OCI-LY1 (cell line): ENCODE measurements around the gene TAGLN3.

Source experiments
- H2AFZ ChIP-seq: fragments of 200-600 bp; sonication (generic), shearing (Covaris generic); 2 replicates; pipeline ENCODE4 v1.6.0; 2014; ENCODE audit warnings: antibody characterized with exemption, mild to moderate bottlenecking, low read length
- H3F3A ChIP-seq: fragments of 200-600 bp; sonication (generic), shearing (Covaris generic); 2 replicates; pipeline ENCODE4 v1.6.0; 2014; ENCODE audit warnings: mild to moderate bottlenecking, antibody characterized with exemption, low read length, moderate library complexity; ENCODE audit not compliant: insufficient read depth
- H3K27ac ChIP-seq: fragments of 200-600 bp; sonication (generic); 2 replicates; pipeline ENCODE4 v1.5.1; 2014; ENCODE audit warnings: low read length, mixed run types, mild to moderate bottlenecking, low read depth; ENCODE audit not compliant: poor library complexity, severe bottlenecking
- H3K27me3 ChIP-seq: fragments of 200-600 bp; sonication (generic); 2 replicates; pipeline ENCODE4 v1.6.0; 2014; ENCODE audit warnings: antibody characterized with exemption, mild to moderate bottlenecking, low read length, moderate library complexity; ENCODE audit not compliant: insufficient read depth
- H3K36me3 ChIP-seq: fragments of 200-600 bp; sonication (generic); 2 replicates; pipeline ENCODE4 v1.6.1; 2014; ENCODE audit warnings: mild to moderate bottlenecking, antibody characterized with exemption, low read length, moderate library complexity, mixed read lengths; ENCODE audit not compliant: insufficient read depth
- H3K4me1 ChIP-seq: fragments of 200-600 bp; sonication (generic); 2 replicates; pipeline ENCODE4 v1.5.1; 2014; ENCODE audit warnings: mild to moderate bottlenecking, low read length, moderate library complexity; ENCODE audit not compliant: insufficient read depth, severe bottlenecking
- H3K4me2 ChIP-seq: fragments of 200-600 bp; sonication (generic), shearing (Covaris generic); 2 replicates; pipeline ENCODE4 v1.6.1; 2014; ENCODE audit warnings: low read length
- H3K4me3 ChIP-seq: fragments of 200-600 bp; sonication (generic); 2 replicates; pipeline ENCODE4 v1.5.1; 2014; ENCODE audit warnings: low read length, low read depth, mild to moderate bottlenecking, mixed read lengths; ENCODE audit not compliant: poor library complexity, severe bottlenecking
- H3K79me2 ChIP-seq: fragments of 200-600 bp; shearing (Covaris generic); 2 replicates; pipeline ENCODE4 v1.6.1; 2016; ENCODE audit warnings: mixed run types, low read length, mixed read lengths; ENCODE audit not compliant: insufficient read depth
- H3K9ac ChIP-seq: fragments of 200-600 bp; sonication (generic), shearing (Covaris generic); 2 replicates; pipeline ENCODE4 v1.6.1; 2014; ENCODE audit warnings: mild to moderate bottlenecking, low read length, mixed read lengths
- H3K9me2 ChIP-seq: fragments of 200-600 bp; sonication (generic), shearing (Covaris generic); 2 replicates; pipeline ENCODE4 v1.6.1; 2014; ENCODE audit warnings: low read depth, mild to moderate bottlenecking, low read length, mixed read lengths
- H3K9me3 ChIP-seq: fragments of 200-600 bp; shearing (Covaris generic); 2 replicates; pipeline ENCODE4 v1.6.1; 2014; ENCODE audit warnings: low read length, mixed read lengths
- H4K20me1 ChIP-seq: fragments of 200-600 bp; sonication (generic), shearing (Covaris generic); 2 replicates; pipeline ENCODE4 v1.6.0; 2016; ENCODE audit warnings: mild to moderate bottlenecking, low read length; ENCODE audit not compliant: insufficient read depth
- EZH2 ChIP-seq: fragments of 200-600 bp; sonication (generic), shearing (Covaris generic); IDR thresholded peaks from 2 replicates; pipeline ENCODE4 v1.8.0; 2017; ENCODE audit warnings: borderline replicate concordance, mixed run types, mild to moderate bottlenecking, antibody characterized with exemption, low read length, moderate library complexity, mixed read lengths
- TF ChIP-seq, protein P1 (sequence below): fragments of 200-600 bp; sonication (generic), shearing (Covaris generic); IDR thresholded peaks from 2 replicates; pipeline ENCODE4 v1.5.1; 2017; ENCODE audit warnings: mild to moderate bottlenecking, antibody characterized with exemption, low read length, moderate library complexity, mixed read lengths

TAGLN3 gene

DNA sequence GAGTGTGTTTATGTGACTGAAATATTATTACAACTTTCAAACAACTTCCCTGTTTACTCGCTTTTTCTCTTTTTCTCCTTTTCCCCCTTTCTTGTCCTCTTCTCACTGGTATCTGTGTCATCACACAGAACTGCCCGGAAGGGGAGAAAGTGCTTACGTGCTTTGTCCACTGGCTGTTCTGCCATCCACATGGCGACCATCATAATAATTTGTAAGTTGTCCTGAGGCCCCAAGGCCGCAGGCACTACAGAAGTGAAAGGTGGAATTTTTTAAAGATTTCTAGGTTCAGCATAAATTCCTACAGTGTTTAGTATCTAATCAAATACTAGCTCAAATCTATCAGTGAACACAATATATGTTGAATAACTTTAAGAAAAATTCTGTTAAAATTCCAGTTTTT, 46.6 kb upstream of the TAGLN3 start:
- Histone ChIP-seq H3K4me3 (no peak overlapping the region), H3F3A (no peaks in the 10 kb centered on the region), H2AFZ (no peak overlapping the region), H3K4me2 (no peak overlapping the region), H3K27ac (no peak overlapping the region), H3K36me3 (no peaks in the 10 kb centered on the region), H3K9ac (no peak overlapping the region), H3K4me1 (no peaks in the 10 kb centered on the region), H3K79me2 (no peaks in the 10 kb centered on the region), H3K27me3 (no peaks in the 10 kb centered on the region), H4K20me1 (no peaks in the 10 kb centered on the region), H3K9me2 (no peaks in the 10 kb centered on the region), H3K9me3 (no peaks in the 10 kb centered on the region)
- TF ChIP-seq, protein P1, sequence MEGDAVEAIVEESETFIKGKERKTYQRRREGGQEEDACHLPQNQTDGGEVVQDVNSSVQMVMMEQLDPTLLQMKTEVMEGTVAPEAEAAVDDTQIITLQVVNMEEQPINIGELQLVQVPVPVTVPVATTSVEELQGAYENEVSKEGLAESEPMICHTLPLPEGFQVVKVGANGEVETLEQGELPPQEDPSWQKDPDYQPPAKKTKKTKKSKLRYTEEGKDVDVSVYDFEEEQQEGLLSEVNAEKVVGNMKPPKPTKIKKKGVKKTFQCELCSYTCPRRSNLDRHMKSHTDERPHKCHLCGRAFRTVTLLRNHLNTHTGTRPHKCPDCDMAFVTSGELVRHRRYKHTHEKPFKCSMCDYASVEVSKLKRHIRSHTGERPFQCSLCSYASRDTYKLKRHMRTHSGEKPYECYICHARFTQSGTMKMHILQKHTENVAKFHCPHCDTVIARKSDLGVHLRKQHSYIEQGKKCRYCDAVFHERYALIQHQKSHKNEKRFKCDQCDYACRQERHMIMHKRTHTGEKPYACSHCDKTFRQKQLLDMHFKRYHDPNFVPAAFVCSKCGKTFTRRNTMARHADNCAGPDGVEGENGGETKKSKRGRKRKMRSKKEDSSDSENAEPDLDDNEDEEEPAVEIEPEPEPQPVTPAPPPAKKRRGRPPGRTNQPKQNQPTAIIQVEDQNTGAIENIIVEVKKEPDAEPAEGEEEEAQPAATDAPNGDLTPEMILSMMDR, result no peak
- no peak for TF ChIP-seq EZH2

DNA sequence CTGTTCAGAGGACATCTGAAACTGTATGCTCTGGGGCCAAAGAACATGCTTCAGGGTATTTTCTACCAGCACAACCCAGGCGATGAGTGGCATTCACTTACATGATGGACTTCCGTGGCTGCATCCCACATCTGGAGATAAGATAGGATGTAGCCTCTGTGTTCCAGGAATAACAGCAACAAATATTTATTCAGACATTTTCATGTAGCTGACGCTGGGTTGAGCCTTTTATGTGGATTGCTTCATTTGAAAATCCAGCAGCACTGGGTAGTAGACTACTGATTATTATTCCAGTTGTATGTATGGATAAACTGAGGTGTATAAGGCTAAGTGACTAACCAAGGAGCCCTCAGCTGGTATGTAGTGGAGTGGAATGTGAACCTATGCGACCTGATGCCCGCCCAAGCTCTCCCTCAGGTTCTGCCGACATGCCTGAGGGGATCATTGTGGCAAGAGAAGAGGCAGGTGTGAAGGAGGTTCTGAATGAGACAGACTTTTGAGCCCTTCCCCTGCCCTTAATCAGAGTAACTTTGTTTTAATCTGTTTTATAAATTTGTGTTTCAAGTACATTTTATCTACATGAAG, 45.8 kb upstream of the TAGLN3 start:
- H3K27me3 ChIP-seq, result no peaks in the 10 kb centered on the region

DNA sequence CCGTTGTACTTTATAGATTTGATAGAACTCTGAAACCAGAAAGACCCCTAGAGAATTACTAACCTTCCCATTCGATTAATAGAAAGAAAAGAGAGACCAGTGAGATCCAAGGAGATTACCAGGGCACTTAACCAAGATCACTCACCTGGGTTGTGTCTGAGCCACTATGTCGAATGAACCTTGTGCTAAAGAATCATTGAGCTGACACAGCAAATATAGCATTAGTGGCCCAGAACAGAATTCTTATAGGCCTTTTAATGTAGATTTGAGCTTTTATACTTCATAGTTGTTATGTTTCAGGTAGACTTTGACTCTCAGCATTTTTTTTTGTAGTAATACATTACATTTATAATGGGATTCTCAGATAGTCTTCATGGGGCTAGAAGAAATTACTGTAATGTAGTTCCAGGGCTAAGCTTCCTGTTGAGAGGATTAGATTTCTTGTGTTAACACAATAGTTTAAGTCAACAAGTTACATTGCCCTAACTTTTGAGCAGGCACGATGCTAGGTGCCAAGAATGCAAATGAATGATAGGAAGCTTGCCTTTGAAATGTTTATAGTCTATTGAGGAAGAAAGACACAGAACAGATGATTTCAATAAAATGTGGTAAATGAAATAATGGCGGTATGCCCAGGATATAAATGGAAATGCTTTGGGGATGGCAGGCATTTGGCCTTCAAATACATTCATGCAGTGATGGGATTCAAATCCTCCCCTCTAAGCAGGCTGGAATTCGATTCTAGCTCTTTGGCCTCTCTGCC, 44.3 kb upstream of the TAGLN3 start:
- Histone ChIP-seq H3K9ac (no peak overlapping the region), H3K36me3 (no peaks in the 10 kb centered on the region), H3K9me3 (no peaks in the 10 kb centered on the region), H3F3A (no peaks in the 10 kb centered on the region), H2AFZ (no peak overlapping the region), H3K4me1 (no peaks in the 10 kb centered on the region), H3K9me2 (no peaks in the 10 kb centered on the region), H3K4me2 (no peak overlapping the region), H3K27me3 (no peaks in the 10 kb centered on the region), H3K4me3 (no peak overlapping the region), H3K27ac (no peak overlapping the region), H3K79me2 (no peaks in the 10 kb centered on the region), H4K20me1 (no peaks in the 10 kb centered on the region)
- no peak for TF ChIP-seq EZH2
- TF ChIP-seq, protein P1, result no peak

More for the DNA sequence above, 45.8 kb upstream of the TAGLN3 start:
- Histone ChIP-seq H3F3A (no peaks in the 10 kb centered on the region), H3K36me3 (no peaks in the 10 kb centered on the region), H3K9me2 (no peaks in the 10 kb centered on the region), H3K27ac (no peak overlapping the region), H2AFZ (no peak overlapping the region), H3K79me2 (no peaks in the 10 kb centered on the region), H3K4me1 (no peaks in the 10 kb centered on the region), H4K20me1 (no peaks in the 10 kb centered on the region), H3K9ac (no peak overlapping the region), H3K4me3 (no peak overlapping the region), H3K4me2 (no peak overlapping the region), H3K9me3 (no peaks in the 10 kb centered on the region)
- TF ChIP-seq, protein P1, result no peak
- TF ChIP-seq EZH2, result no peak
